NCI-H2227 (cell line): ENCODE data around the gene UBE2QL1.
A peak's percentile ranks its signal among the peaks of the same experiment; 100 is the strongest.
"Not testable (repeated sequence)": the region's sequence is repeated elsewhere in the genome, so short reads cannot be mapped to it uniquely, and the experiment has no call there.

Source experiments
- DNase-seq: peaks from one replicate; lab custom pipeline; 2025; ENCODE audit not compliant: unreplicated experiment; lab: John Stamatoyannopoulos, UW

The UBE2QL1 gene

DNA sequence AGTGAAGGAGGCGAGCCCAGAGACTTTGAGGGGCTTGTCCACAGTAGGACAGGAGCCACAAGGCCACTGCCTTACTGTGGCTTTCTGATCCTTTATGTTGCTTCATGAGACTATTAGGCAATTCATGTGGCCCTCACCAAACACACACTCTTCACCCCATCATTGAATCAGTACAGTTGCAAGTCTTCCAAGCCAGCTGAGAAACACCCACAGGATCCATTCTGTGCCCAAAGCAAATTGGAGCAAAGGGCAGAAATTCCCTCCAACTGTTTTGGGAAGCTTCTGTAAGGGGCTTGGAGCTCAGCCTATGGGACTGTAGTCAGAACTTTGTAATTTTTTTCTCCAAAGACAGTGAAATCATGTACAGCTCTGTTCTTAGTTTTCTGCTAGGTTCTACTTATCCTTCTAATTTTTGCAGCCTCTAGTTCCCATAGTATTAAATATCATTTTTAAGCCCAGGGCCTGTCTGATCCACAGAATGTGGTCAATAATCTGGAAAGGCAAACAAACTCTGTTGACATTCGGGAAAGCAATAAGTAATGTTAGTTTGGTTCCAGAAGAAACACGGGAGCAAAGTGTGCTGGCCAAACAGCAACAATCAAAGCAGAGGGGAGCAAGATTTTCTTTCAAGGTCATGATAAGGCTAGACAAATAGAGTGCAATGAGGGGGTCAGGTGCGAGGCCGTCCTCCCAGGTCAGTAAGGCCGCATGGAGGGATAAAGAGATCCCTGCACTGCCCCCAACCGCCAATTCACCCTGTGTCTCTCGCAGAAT is 47.0 kb downstream of the UBE2QL1 start:
- no peak for DNase-seq

DNA sequence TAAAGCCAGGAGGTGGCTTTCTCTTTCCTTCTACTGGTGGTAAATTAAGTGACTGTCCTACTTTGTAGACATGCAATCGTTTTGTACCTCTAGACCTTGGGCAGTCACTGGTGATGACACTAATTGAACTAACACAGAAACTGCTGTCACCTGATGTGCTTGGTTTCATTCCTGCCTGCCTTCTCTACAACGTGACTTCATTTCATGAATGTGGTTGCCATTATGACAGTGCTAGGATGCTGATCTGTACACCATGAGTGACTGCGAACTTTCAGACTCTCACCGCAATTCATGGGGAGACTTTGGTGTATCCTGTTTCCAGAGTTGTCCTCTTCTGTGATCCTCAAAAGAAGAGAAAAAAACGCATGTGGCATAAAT is 47.5 kb downstream of the UBE2QL1 start:
- DNase-seq = no peak

DNA sequence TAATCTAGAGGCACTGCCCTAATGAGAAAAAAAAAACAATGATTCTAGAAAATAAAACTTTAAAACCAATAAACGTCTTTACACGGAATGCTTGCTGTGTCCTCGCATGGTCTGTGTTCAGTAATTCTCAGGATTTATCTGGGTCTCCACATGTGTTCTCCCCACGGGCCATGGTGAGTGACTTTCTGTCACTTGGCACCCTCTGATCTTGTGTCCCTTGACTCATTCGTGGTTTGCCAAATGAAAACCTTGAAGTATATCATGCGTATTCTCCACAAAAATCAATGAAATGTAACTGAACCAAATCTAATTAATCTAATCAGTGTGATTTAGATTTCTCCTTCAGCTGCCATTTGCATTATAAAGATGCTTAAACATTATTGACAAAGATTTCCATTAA is 48.0 kb downstream of the UBE2QL1 start:
- no peak for DNase-seq

DNA sequence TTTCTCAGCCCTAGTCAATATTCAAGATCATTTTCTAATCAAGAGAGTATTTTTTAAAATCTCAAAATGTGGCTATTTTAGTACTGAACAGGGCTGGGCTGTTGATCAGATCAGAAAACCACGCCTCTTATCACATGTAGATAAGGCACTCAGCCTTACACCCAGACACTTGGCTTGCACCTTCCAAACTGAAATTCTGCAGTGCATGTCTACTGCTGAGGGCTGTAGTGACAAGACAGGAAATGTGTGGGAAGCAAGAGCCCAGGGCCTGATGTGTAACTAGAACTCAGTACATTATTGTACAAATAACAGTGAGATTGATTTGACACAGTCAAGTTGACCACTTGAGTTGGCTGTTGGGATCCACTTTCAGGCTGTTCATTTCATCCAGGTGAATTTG is 48.6 kb downstream of the UBE2QL1 start:
- no peak for DNase-seq

DNA sequence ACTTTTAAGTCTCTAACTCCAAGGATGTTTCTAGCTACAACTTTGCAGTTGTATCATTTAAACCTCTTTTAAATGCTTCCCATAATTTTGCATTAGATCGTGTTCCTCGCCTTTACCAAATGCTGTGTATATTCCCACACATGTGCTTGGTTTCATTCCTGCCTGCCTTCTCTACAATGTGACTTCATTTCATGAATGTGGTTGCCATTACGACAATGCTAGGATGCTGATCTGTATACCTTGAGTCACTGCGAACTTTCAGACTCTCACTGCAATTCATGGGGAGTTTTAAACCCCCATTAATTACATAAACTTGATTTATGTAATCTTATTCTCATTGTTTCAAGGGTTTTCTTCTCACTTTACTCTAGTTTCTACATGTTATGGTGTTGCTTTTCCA is 50.3 kb downstream of the UBE2QL1 start:
- no peak for DNase-seq

DNA sequence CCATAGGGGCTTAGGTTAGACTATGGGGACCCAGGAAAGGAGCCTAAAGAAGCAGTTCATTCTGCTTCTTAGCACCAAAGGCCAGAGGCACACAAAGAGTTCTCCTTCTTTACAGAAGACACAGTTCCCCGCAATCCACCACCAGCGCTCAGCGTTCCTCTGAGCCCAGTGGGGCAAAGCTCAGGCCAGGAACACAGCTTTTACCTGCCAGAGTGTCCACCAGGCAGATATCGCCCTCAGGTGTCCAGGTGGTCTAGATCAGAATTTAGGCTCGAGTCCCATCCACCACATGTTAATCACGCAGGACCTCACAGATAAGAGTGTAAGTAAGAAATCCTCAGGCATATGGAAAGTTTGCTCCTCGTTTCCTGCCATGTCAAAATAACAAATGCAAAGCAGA is 53.0 kb downstream of the UBE2QL1 start:
- DNase-seq = no peak

DNA sequence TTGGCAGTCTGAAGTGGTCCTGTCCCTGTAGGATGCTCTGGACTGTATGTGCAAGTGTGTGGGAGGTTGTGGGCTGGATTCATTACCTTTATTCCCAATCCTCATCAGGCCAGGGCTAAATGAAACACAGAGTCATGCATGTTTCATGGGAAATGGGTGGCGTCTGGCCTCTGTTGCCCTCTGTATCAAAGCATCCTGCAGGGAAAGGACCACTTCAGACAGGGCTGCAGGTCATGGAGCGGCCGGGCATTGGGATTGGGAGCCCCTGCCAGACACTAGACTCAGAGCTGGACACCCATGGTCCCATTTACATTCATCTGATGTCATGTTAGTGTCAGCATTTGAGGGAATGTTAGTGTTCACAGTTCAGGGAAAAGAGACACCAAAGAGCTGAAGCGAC is 53.8 kb downstream of the UBE2QL1 start:
- DNase-seq = no peak

DNA sequence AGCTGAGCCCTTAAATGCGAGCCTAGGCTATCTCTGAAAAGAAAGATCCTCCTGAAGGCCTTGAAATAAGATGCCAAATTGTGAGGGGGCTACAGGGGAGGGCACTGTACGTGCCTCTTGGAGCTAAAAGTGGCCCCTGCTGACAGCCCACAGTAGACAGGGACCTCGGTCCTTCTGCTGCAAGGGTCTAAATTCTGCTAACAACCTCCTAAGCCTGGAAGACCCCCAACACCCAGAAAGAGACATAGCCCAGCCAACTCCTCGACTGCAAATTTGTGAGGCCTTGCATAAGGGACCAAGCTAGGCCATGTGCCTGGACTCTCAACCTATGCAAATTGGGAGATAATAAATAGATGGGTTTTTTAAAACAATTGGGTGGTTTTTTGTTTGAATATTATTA is 54.7 kb downstream of the UBE2QL1 start:
- DNase-seq = no peak

DNA sequence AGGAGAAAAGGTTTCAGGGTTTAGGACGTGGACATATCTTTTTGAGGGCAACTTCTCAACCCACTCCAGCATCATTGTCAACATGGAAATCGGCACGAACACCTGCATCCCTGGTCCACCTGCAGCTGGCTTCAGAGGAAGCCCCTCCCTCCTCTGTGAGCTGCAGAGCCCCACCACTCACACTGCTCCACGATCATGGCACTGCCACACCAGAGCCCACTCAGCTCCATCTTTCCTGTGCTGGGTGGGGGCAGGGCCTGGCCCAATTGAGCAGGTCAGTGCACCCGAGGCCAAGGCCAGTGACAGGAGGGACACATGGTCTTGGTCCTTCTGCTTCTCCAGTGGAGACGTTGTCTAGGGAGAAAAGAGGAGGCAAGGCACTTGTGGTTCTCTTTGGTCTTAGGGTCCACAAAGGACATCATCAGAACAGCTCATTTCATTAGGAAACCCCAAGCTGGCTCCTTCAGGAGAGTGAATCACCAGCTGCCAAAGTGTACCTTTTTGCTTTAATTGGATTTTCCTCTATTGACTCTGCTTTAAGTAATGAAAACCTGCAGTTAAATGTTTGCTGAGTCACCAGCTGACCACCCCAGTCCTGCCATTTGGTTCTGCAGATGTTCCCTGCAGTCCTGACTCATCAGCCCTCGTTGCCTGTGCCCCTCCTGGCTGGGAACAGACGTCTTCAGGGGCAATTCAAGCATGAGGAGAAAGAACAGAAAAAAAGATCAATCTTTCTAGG is 56.2 kb downstream of the UBE2QL1 start:
- DNase-seq = peak; percentile 17

DNA sequence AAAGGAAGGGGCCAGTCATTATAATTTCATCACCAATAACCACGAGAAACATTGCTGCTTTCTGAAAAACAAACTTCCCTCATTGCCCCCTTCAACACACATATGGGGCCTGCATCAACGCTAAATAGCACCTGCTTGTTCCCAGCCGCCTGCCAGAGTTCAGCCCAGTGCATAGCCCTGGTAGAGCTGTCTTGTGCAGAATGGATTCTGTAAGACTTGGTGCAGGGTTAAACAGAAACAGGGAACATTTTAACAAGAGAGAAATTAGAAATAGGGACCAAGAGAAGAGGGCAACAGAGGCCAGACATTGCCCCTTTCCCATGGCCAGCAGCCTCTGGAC is 56.7 kb downstream of the UBE2QL1 start:
- DNase-seq = no peak

DNA sequence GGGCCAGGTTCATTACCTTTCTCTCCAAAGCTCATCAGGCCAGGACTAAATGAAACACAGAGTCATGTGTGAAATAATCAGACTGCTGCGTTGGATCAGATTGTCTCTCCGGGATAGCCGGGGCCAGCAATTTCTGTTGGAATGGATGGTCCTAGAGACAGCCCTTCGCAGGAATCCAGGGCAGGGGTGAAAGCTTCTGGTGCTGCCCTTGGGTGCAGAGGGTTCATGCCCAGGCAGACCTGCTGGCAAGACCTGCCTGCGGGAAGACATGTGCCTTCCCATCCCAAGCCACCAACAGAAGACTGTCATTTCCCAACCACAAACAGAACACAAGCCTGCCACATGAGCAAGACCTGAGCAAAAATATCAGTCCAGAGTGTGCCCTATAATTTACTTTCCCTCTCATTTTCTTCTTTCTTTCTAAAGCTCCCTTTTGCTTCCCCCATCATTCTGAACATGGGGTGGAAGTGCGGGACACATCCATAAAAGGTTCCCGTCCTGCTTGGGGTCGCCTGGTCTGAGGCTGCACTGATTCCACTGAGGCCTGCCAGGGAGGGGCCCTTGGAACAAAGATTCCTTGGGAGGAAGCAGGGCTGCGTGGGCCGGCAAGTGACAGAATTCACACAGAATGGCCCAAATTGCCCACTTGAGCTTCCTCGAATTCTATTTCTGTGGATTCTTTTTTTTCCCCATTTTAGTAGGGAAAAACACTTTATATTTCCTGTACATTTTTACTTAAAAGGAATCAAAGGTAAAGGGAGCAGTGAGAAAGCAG is 57.3 kb downstream of the UBE2QL1 start:
- DNase-seq = no peak

DNA sequence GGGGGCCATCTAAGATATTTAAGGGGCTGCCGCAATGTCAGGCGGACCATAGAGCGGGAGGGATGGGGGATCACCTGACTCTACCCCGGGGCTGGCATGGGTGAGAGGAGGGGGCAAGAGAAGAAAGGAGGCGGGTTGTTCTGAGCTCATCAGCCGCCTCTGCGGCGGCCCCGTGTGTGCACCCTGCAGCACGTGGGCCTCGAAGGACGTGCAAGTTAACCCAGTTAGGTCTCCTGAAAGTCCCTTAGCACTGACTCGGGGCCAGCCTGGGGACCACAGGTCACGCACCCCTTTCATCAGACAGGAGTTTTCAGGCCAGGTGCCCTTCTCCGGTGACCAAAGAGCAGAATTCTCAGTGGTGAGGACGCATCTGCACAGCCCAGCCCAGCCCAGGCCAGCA is 58.0 kb downstream of the UBE2QL1 start:
- no peak for DNase-seq

DNA sequence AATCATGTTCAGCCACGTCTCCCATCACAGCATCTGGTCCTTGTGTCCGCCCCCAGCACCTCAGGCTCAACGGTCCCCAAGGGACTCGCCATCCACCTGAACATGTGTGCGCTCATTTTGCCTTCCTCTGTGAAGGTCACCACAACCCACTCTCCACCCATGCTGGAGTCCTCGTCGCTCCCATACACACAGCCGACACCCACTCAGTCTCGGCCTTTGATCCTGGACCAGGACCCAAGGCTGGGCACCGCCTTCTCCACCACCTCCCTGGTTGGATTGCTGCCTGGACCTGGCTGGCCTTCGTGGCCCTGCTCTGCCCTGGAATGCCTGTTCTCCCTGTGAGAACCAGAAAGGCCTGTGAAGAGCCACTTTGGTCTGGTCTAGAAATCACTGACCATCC is 60.3 kb downstream of the UBE2QL1 start:
- DNase-seq = no peak

DNA sequence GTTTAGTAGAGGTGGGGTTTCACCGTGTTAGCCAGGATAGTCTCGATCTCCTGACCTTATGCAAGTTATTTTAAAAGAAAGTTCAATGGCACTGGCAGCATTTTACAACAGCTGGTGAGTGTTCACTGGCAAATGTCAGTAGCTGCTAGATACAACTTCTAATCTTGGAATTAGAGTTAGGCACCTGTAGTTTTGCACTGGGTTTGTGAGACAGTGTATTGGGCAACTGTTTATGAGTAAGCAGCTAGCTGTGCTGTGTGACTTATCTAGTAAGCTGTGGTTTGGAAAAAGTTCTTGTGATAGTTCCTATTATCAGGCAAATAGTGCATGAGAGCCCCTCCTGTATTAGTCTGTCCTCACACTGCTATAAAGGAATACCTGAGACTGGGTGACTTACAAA is 61.5 kb downstream of the UBE2QL1 start:
- DNase-seq = no peak

DNA sequence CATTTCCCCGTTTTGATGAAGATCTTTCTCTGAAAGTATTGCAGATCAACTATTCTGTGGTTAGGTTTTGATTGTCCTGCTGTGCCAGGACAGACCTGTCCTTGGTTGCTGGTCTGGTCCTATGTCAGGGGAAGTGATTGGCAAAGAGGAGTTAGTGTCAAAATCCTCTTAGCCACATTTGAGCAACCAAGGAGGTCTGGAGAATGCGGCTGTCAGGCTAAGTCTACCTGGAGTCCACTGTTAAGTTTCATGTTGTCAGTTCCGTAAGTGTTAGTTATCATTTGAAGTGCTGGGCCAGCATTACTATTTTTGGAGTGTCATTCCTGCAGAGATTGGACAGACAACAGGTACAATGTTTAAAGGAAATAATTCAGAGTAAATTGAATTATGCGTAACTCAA is 62.3 kb downstream of the UBE2QL1 start:
- no peak for DNase-seq

DNA sequence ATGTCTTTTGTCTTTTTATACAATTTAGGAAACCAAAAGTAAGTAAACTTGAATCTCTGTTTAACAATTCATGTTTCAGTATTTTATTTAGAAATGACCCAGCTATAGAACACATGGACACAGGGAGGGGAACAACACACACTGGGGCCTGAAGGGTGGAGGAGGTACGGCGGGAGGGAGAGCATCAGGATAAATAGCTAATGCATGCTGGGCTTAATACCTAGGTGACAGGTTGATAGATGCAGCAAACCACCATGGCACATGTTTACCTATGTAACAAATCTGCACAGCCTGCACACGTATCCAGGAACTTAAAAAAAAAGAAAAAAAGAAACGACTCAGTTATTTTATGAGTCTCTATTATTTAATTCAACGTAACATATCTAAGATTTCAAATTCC is 67.2 kb downstream of the UBE2QL1 start:
- not testable (repeated sequence) for DNase-seq

DNA sequence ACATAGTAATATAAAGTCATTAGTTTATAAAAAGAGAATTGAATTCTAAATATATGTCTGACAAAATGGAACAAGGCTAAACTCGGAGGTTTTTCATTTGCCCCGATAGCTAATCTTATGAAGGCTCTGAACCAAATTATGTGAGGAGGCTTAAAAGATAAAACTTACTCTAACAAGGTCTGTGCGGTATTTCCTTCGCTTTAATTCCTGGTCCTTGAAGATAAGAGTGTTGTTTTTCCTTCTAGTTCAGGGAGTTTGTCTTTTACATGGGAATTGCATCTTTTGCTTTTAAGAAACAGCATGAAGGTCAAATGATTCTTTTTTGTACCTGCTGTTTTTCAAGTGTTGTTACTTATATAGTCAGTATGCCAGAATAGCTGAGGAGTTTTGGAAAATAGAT is 68.2 kb downstream of the UBE2QL1 start:
- DNase-seq = no peak

DNA sequence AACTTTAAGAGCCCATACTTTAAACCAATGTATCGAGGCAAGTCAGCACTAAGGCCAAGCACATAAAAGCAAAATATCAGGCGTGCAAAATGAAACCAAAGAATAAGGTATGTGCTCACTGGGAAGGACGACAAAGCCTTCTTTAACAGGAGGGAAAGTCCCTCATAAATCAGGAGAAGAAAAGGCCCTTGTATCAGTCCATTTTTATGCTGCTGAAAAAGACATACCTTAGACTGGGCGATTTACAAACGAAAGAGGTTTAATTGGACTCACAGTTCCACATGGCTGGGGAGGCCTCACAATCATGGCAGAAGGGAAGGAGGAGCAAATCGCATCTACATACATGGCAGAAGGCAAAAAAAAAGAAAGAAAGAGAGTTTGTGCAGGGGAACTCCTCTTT is 68.9 kb downstream of the UBE2QL1 start:
- DNase-seq = no peak

DNA sequence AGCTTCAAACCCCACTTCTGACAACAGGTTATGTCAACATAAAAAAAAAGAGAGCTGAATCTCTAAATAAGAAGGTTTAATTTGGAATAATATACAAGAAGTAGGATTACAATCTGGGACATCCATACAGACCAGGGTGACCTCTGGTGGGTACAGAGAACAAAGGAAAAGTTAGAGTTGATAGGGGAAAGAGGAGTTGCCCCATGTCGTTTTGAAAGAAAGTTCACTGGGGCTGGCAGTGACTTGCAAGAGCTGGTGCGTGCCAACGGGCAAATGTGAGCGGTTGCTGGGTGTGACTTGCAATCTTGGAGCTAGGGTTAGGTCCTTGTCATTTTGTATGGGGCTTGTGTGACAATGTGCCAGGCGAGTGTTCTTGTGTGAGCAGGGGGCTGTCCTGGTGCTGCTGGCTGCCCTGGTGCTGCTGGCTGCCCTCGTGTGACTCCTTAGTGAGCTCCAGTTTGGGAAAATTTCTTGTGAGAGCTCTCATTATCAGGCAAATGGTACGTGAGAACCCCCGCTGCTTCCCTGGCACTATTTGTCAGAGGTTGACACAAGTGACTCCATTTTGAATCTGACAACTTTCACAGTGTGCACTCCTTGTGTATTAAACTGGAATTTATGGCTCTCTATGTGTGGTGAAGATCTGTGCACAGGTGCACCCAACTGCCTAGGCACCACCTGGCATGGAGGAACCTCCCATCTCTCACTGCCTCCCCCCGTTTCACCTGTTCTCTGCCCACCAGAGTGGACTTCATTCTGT is 69.8 kb downstream of the UBE2QL1 start:
- no peak for DNase-seq

DNA sequence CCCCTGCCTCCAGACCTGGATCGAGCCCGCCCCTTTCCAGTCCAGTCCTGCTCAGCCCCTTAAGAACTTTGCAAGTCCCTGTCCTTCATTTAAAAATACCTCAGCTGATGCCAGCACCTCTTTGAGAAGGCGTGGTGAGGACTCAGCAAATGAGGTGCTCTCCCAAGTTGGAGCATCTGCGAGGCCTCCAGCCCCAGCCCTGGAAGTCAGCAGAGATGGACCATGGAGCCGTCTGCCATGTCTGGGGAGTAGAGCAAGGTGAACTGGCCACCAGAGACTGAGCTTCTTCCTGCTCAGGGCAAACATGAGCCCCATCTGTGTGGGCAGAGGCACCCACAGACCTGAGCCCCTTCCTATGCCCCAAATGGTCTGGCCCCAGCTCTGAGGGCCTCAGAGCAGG is 71.5 kb downstream of the UBE2QL1 start:
- no peak for DNase-seq

DNA sequence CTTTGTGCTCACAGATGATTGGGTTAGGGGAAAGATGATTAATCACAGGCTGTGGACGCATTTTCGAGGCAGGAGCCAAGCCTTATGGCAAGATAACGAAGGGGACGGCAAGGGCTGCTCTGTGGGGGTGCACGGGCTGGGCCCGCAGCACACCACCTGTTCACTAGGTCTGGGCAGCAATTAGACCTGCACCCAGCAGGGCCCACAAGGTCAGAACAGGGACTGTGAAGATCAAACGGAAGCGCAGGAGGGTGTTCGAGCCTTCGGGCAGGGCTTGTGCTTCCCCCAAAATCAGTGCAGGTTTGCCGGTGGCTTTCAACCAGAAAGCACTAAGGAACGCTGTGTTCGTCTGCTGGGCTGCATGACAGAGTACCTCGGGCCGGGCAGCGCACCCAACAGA is 73.7 kb downstream of the UBE2QL1 start:
- no peak for DNase-seq
